NK-92 treated with Interleukin-12 subunit alpha and Interleukin-12 subunit beta, amount 100 ng/mL, for 24 hours (cell line): ENCODE results near the gene NEFH.

ENCODE experiments used
- DNase-seq: peaks from one replicate; lab custom pipeline; 2025; lab: John Stamatoyannopoulos, UW

NEFH gene

GRCh38 chr22:29493636-29494035, 13.6 kb downstream of the NEFH start:
- no peak for DNase-seq

- DNase-seq, result no peak
Observed at GRCh38 chr22:29499852-29500251, 19.8 kb downstream of the NEFH start.

- no peak for DNase-seq
Observed at GRCh38 chr22:29503811-29504372, 23.9 kb downstream of the NEFH start.

- DNase-seq, result no peak
Observed at GRCh38 chr22:29509298-29509697, 29.3 kb downstream of the NEFH start.

GRCh38 chr22:29509815-29510214, 29.8 kb downstream of the NEFH start:
- no peak for DNase-seq

- DNase-seq, result no peak
Observed at GRCh38 chr22:29510542-29510941, 30.5 kb downstream of the NEFH start.

- DNase-seq, result no peak
Observed at GRCh38 chr22:29511126-29511862, 31.3 kb downstream of the NEFH start.

- DNase-seq, result no peak
Observed at GRCh38 chr22:29512031-29512430, 32.0 kb downstream of the NEFH start.

GRCh38 chr22:29517215-29517908, 37.3 kb downstream of the NEFH start:
- DNase-seq, result no peak

GRCh38 chr22:29518427-29518826, 38.4 kb downstream of the NEFH start:
- no peak for DNase-seq

- DNase-seq, result no peak
Observed at GRCh38 chr22:29519996-29520395, 40.0 kb downstream of the NEFH start.

GRCh38 chr22:29520851-29521250, 40.8 kb downstream of the NEFH start:
- no peak for DNase-seq

GRCh38 chr22:29521526-29521925, 41.5 kb downstream of the NEFH start:
- no peak for DNase-seq

GRCh38 chr22:29523761-29524160, 43.7 kb downstream of the NEFH start:
- DNase-seq, result no peak

GRCh38 chr22:29524442-29525191, 44.6 kb downstream of the NEFH start:
- no peak for DNase-seq

- no peak for DNase-seq
Observed at GRCh38 chr22:29528144-29528543, 48.1 kb downstream of the NEFH start.

- DNase-seq, result no peak
Observed at GRCh38 chr22:29530716-29531115, 50.7 kb downstream of the NEFH start.

GRCh38 chr22:29531419-29531818, 51.4 kb downstream of the NEFH start:
- no peak for DNase-seq

GRCh38 chr22:29536411-29536810, 56.4 kb downstream of the NEFH start:
- DNase-seq, result no peak

- DNase-seq, result no peak
Observed at GRCh38 chr22:29539105-29539504, 59.1 kb downstream of the NEFH start.
